ENCODE measurements around the gene TXNDC8. TPM values are rescaled to one million over a fixed set of nuclear protein-coding genes. Genes with fewer than 3 reads are reported as not detected.

TXNDC8 gene
- total RNA-seq, 1 experiment from 2014 or later = not detected

DNA sequence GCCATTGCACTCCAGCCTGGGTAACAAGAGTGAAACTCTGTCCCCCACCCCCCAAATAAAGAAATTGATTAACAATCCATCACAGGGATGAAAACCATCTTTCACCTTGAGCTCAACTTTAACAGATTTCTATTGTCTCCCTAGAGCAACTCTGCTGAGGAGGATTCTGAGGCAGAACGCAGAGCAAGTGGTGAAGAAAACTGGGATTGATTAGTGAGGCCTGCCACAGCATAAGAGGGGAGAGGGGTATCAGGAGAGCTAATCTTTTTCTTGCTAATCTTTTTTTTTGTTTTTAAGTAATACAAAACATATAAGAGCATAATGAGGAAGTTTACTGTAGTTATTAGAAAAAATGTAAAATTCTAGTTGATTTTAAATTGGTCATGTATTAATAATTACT is 8.9 kb downstream of the TXNDC8 start:
- intact Hi-C loops (cut with micrococcal nuclease; ENCODE audit: unreplicated experiment) (no loop called here), in situ Hi-C loops (cut with HindIII; ENCODE audit: low pct_unique_long_range_greater_than_20kb, low sequenced_read_pairs) (no loop called here)
- no peak overlapping the region for H3K27ac ChIP-seq (ENCODE audit: low read length)
- ChIA-PET POLR2A (no interaction called here), CTCF (no interaction called here)
- ATAC-seq (no peak), DNase-seq (ENCODE audit: low read depth, low spot score) (no peak)
- H3K4me1 ChIP-seq (ENCODE audit: control insufficient read depth, insufficient read depth, low read length) = no peaks in the 10 kb centered on the region
- no peaks in the 10 kb centered on the region for H3K27me3 ChIP-seq (ENCODE audit: control insufficient read depth, insufficient read depth, low read length)
- no peaks in the 10 kb centered on the region for H3K9me3 ChIP-seq (ENCODE audit: control insufficient read depth, insufficient read depth, low read depth, low read length)
- H3K4me3 ChIP-seq (ENCODE audit: low read depth in 2 of 2, low read length in 2 of 2) = no peak overlapping the region
- no TSS peak for BruUV-seq (replicated peaks)
- TF ChIP-seq SIN3A (IDR thresholded peaks at IDR 0.05; ENCODE audit: borderline replicate concordance, insufficient read depth, low read depth, low read length) (no peak), CTCF (IDR thresholded peaks at IDR 0.05) (no peak), TCF7L2 (IDR thresholded peaks at IDR 0.05; ENCODE audit: low read depth, low read length) (no peak), POLR2AphosphoS5 (IDR thresholded peaks at IDR 0.05; ENCODE audit: low read depth, low read length) (no peak), REST (IDR thresholded peaks at IDR 0.05; ENCODE audit: insufficient read depth in 1 of 2, low read depth in 2 of 2, low read length in 1 of 2) (no peak)
- no peaks in the 10 kb centered on the region for H3K36me3 ChIP-seq (ENCODE audit: control insufficient read depth, insufficient read depth, low read length)

DNA sequence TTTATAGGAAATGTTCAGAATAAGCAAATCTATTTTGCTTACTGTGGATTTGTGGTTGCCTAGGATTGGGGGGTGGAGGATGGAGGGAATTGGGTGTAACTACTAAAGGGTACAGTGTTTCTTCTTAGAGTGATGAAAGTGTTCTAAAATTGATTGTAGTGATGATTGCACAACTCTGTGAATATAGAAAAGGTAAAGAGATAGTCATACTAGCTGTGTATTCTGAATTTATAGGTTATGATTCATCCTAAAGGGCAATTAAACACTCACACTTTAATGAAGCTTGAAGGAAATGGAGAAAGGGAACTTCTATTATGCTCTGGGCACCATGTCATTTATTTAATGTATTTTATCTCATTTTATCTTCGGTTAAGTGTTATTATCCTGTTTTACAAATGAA is 9.9 kb downstream of the TXNDC8 start:
- POLR2A ChIA-PET = no interaction called here
- H3K36me3 ChIP-seq (ENCODE audit: control insufficient read depth, insufficient read depth, low read length) = no peaks in the 10 kb centered on the region
- no peaks in the 10 kb centered on the region for H3K4me1 ChIP-seq (ENCODE audit: control insufficient read depth, insufficient read depth, low read length)
- ATAC-seq = no peak
- TF ChIP-seq TCF7L2 (IDR thresholded peaks at IDR 0.05; ENCODE audit: low read depth, low read length) = no peak
- no peaks in the 10 kb centered on the region for H3K27me3 ChIP-seq (ENCODE audit: control insufficient read depth, insufficient read depth, low read length)
- DNase-seq (ENCODE audit: low read depth, low spot score) = no peak
- H3K9me3 ChIP-seq (ENCODE audit: control insufficient read depth, insufficient read depth, low read depth, low read length) = no peaks in the 10 kb centered on the region
- in situ Hi-C loops (cut with HindIII; ENCODE audit: low pct_unique_long_range_greater_than_20kb, low sequenced_read_pairs) (no loop called here), intact Hi-C loops (cut with micrococcal nuclease; ENCODE audit: unreplicated experiment) (no loop called here)
- H3K27ac ChIP-seq (ENCODE audit: low read length) = no peak overlapping the region
- CTCF ChIA-PET = no interaction called here
- H3K4me3 ChIP-seq (ENCODE audit: low read depth in 2 of 2, low read length in 2 of 2) = no peak overlapping the region
- BruUV-seq (replicated peaks) = no TSS peak

- Histone ChIP-seq H3K9me3 (ENCODE audit: control insufficient read depth, insufficient read depth, low read depth, low read length) (no peaks in the 10 kb centered on the region), H3K4me3 (ENCODE audit: low read depth in 2 of 2, low read length in 2 of 2) (no peak overlapping the region), H3K27me3 (ENCODE audit: control insufficient read depth, insufficient read depth, low read length) (no peaks in the 10 kb centered on the region), H3K36me3 (ENCODE audit: control insufficient read depth, insufficient read depth, low read length) (no peaks in the 10 kb centered on the region), H3K27ac (ENCODE audit: low read length) (no peak overlapping the region), H3K4me1 (ENCODE audit: control insufficient read depth, insufficient read depth, low read length) (no peaks in the 10 kb centered on the region)
- CTCF ChIA-PET = no interaction called here
- TF ChIP-seq POLR2AphosphoS5 (IDR thresholded peaks at IDR 0.05; ENCODE audit: low read depth, low read length) (no peak), TCF7L2 (IDR thresholded peaks at IDR 0.05; ENCODE audit: low read depth, low read length) (no peak), SIN3A (IDR thresholded peaks at IDR 0.05; ENCODE audit: borderline replicate concordance, insufficient read depth, low read depth, low read length) (no peak), REST (IDR thresholded peaks at IDR 0.05; ENCODE audit: insufficient read depth in 1 of 2, low read depth in 2 of 2, low read length in 1 of 2) (no peak), CTCF (IDR thresholded peaks at IDR 0.05) (no peak)
- no TSS peak for BruUV-seq (replicated peaks)
- DNase-seq (ENCODE audit: low read depth, low spot score) = no peak
- no peak for ATAC-seq
- in situ Hi-C loops (cut with HindIII; ENCODE audit: low pct_unique_long_range_greater_than_20kb, low sequenced_read_pairs) = no loop called here
- intact Hi-C loops (cut with micrococcal nuclease; ENCODE audit: unreplicated experiment) = no loop called here
- POLR2A ChIA-PET = no interaction called here
Observed at GRCh38 chr9:110323818-110324217, 13.8 kb downstream of the TXNDC8 start.

Data from Panc1 (cell line).